GM19395 (cell line): ENCODE data around the gene TTI1.

Experiments used
- ATAC-seq: cut with Tn5 transposase; IDR thresholded peaks from one replicate; pipeline ENCODE4 v1.9.1; 2021; ENCODE audit warnings: mild to moderate bottlenecking, moderate library complexity; ENCODE audit not compliant: unreplicated experiment

The TTI1 gene

GRCh38 chr20:37989601-37990295 is 43.5 kb downstream of the TTI1 start:
- no peak for ATAC-seq

- ATAC-seq: no peak
These were observed 44.8 kb downstream of the TTI1 start for GRCh38 chr20:37988306-37988954.

- ATAC-seq: no peak
These were observed 45.5 kb downstream of the TTI1 start for GRCh38 chr20:37987602-37988290.

GRCh38 chr20:37986873-37987601 is 46.2 kb downstream of the TTI1 start:
- no peak for ATAC-seq

GRCh38 chr20:37986044-37986858 is 47.0 kb downstream of the TTI1 start:
- ATAC-seq: no peak

- no peak for ATAC-seq
These were observed 49.1 kb downstream of the TTI1 start for GRCh38 chr20:37984018-37984785.

- no peak for ATAC-seq
These were observed 50.0 kb downstream of the TTI1 start for GRCh38 chr20:37983286-37983685.

GRCh38 chr20:37981568-37981967 is 51.7 kb downstream of the TTI1 start:
- ATAC-seq: no peak

GRCh38 chr20:37980876-37981275 is 52.4 kb downstream of the TTI1 start:
- ATAC-seq: no peak

GRCh38 chr20:37980383-37980782 is 52.9 kb downstream of the TTI1 start:
- ATAC-seq: no peak

- ATAC-seq: no peak
These were observed 54.0 kb downstream of the TTI1 start for GRCh38 chr20:37979021-37979985.

GRCh38 chr20:37977786-37978185 is 55.5 kb downstream of the TTI1 start:
- ATAC-seq: no peak

GRCh38 chr20:37977338-37977737 is 55.9 kb downstream of the TTI1 start:
- no peak for ATAC-seq

- ATAC-seq: no peak
These were observed 56.4 kb downstream of the TTI1 start for GRCh38 chr20:37976887-37977286.

- ATAC-seq: no peak
These were observed 60.0 kb downstream of the TTI1 start for GRCh38 chr20:37973059-37973910.

GRCh38 chr20:37972256-37973058 is 60.8 kb downstream of the TTI1 start:
- no peak for ATAC-seq

- ATAC-seq: no peak
These were observed 61.6 kb downstream of the TTI1 start for GRCh38 chr20:37971561-37972127.
